Measurements from ENCODE around the gene NOXO1. TPM values are rescaled to one million over a fixed set of nuclear protein-coding genes. Genes with fewer than 3 reads are reported as not detected.

NOXO1 gene
- total RNA-seq, 1 donor, result not detected

- Histone ChIP-seq H3K4me3 (ENCODE audit: low read length) (no peak overlapping the region), H3K27me3 (ENCODE audit: insufficient read depth, low read length) (no peaks in the 10 kb centered on the region), H3K4me1 (ENCODE audit: insufficient read depth, low read length) (peaks cover 72% of the 10 kb centered on the region), H3K9me3 (ENCODE audit: low read depth, low read length) (no peaks in the 10 kb centered on the region)
Measured at GRCh38 chr16:1938910-1939309, 42.4 kb downstream of the NOXO1 start.

GRCh38 chr16:1938316-1938715 lies 43.0 kb downstream of the NOXO1 start:
- H3K27me3 ChIP-seq (ENCODE audit: insufficient read depth, low read length), result no peaks in the 10 kb centered on the region
- peaks cover 66% of the 10 kb centered on the region for H3K4me1 ChIP-seq (ENCODE audit: insufficient read depth, low read length)
- no peaks in the 10 kb centered on the region for H3K9me3 ChIP-seq (ENCODE audit: low read depth, low read length)
- no peak overlapping the region for H3K4me3 ChIP-seq (ENCODE audit: low read length)

GRCh38 chr16:1936945-1937479 lies 44.3 kb downstream of the NOXO1 start:
- H3K4me1 ChIP-seq (ENCODE audit: insufficient read depth, low read length), result peaks cover 58% of the 10 kb centered on the region
- no peaks in the 10 kb centered on the region for H3K27me3 ChIP-seq (ENCODE audit: insufficient read depth, low read length)

GRCh38 chr16:1933097-1933661 lies 48.1 kb downstream of the NOXO1 start:
- H3K27me3 ChIP-seq (ENCODE audit: insufficient read depth, low read length), result no peaks in the 10 kb centered on the region
- H3K9me3 ChIP-seq (ENCODE audit: low read depth, low read length), result no peaks in the 10 kb centered on the region
- no peak overlapping the region for H3K4me3 ChIP-seq (ENCODE audit: low read length)
- H3K4me1 ChIP-seq (ENCODE audit: insufficient read depth, low read length), result peaks cover 30% of the 10 kb centered on the region

More at GRCh38 chr16:1936945-1937479, 44.3 kb downstream of the NOXO1 start:
- Histone ChIP-seq H3K4me3 (ENCODE audit: low read length) (no peak overlapping the region), H3K9me3 (ENCODE audit: low read depth, low read length) (no peaks in the 10 kb centered on the region)

GRCh38 chr16:1932050-1933028 lies 48.9 kb downstream of the NOXO1 start:
- Histone ChIP-seq H3K4me3 (ENCODE audit: low read length) (no peak overlapping the region), H3K27me3 (ENCODE audit: insufficient read depth, low read length) (no peaks in the 10 kb centered on the region), H3K4me1 (ENCODE audit: insufficient read depth, low read length) (peaks cover 22% of the 10 kb centered on the region), H3K9me3 (ENCODE audit: low read depth, low read length) (no peaks in the 10 kb centered on the region)

GRCh38 chr16:1930338-1930720 lies 50.9 kb downstream of the NOXO1 start:
- no peak overlapping the region for H3K4me3 ChIP-seq (ENCODE audit: low read length)
- no peaks in the 10 kb centered on the region for H3K27me3 ChIP-seq (ENCODE audit: insufficient read depth, low read length)
- peaks cover 9% of the 10 kb centered on the region for H3K4me1 ChIP-seq (ENCODE audit: insufficient read depth, low read length)
- H3K9me3 ChIP-seq (ENCODE audit: low read depth, low read length), result no peaks in the 10 kb centered on the region

- H3K9me3 ChIP-seq (ENCODE audit: low read depth, low read length), result no peaks in the 10 kb centered on the region
- H3K4me1 ChIP-seq (ENCODE audit: insufficient read depth, low read length), result peaks cover 9% of the 10 kb centered on the region
- no peaks in the 10 kb centered on the region for H3K27me3 ChIP-seq (ENCODE audit: insufficient read depth, low read length)
- peak overlapping the region; percentile 29 for H3K4me3 ChIP-seq (ENCODE audit: low read length)
Measured at GRCh38 chr16:1929578-1930337, 51.5 kb downstream of the NOXO1 start.

GRCh38 chr16:1929105-1929504 lies 52.2 kb downstream of the NOXO1 start:
- Histone ChIP-seq H3K27me3 (ENCODE audit: insufficient read depth, low read length) (peaks cover 2% of the 10 kb centered on the region), H3K4me3 (ENCODE audit: low read length) (peak overlapping the region; percentile 29), H3K9me3 (ENCODE audit: low read depth, low read length) (no peaks in the 10 kb centered on the region), H3K4me1 (ENCODE audit: insufficient read depth, low read length) (peaks cover 9% of the 10 kb centered on the region)

Other genes with a start within 250 kb of the NOXO1 start
- 17.6 TPM for gene NME3, start 209.9 kb downstream of the NOXO1 start, total RNA-seq
- gene EME2, start 208.7 kb downstream of the NOXO1 start, total RNA-seq, result 13.3 TPM
- 17.1 TPM for gene MRPS34, start 208.3 kb downstream of the NOXO1 start, total RNA-seq
- 40.0 TPM for gene SPSB3, start 198.9 kb downstream of the NOXO1 start, total RNA-seq
- gene NUBP2, start 198.5 kb downstream of the NOXO1 start, total RNA-seq, result 26.2 TPM
- 0.63 TPM for gene IGFALS, start 187.8 kb downstream of the NOXO1 start, total RNA-seq
- 14.3 TPM for gene HAGH, start 154.6 kb downstream of the NOXO1 start, total RNA-seq
- gene FAHD1, start 154.3 kb downstream of the NOXO1 start, total RNA-seq, result 7.0 TPM
- not detected for gene MEIOB, start 109.3 kb downstream of the NOXO1 start, total RNA-seq
- gene HS3ST6, start 63.1 kb downstream of the NOXO1 start, total RNA-seq, result not detected
- gene MSRB1, start 38.3 kb downstream of the NOXO1 start, total RNA-seq, result 5.8 TPM
- not detected for gene RPL3L, start 26.8 kb downstream of the NOXO1 start, total RNA-seq
- gene NDUFB10, start 21.9 kb downstream of the NOXO1 start, total RNA-seq, result 57.1 TPM
- gene RPS2, start 16.6 kb downstream of the NOXO1 start, total RNA-seq, result 2,256 TPM
- not detected for gene RNF151, start 14.6 kb downstream of the NOXO1 start, total RNA-seq
- gene TBL3, start 9.4 kb downstream of the NOXO1 start, total RNA-seq, result 6.4 TPM
- gene GFER, start 2.7 kb upstream of the NOXO1 start, total RNA-seq, result 9.0 TPM
- gene SYNGR3, start 8.5 kb upstream of the NOXO1 start, total RNA-seq, result 2.9 TPM
- gene ZNF598, start 28.4 kb upstream of the NOXO1 start, total RNA-seq, result 18.6 TPM
- gene NPW, start 38.3 kb upstream of the NOXO1 start, total RNA-seq, result not detected
- 0.84 TPM for gene NHERF2, start 45.4 kb upstream of the NOXO1 start, total RNA-seq
- gene NTHL1, start 66.4 kb upstream of the NOXO1 start, total RNA-seq, result 3.1 TPM
- 28.3 TPM for gene TSC2, start 66.5 kb upstream of the NOXO1 start, total RNA-seq
- gene PKD1, start 154.4 kb upstream of the NOXO1 start, total RNA-seq, result 49.6 TPM
- not detected for gene RAB26, start 167.2 kb upstream of the NOXO1 start, total RNA-seq
- 17.9 TPM for gene TRAF7, start 174.3 kb upstream of the NOXO1 start, total RNA-seq
- not detected for gene CASKIN1, start 215.1 kb upstream of the NOXO1 start, total RNA-seq
- gene MLST8, start 224.0 kb upstream of the NOXO1 start, total RNA-seq, result 11.0 TPM
- gene BRICD5, start 229.4 kb upstream of the NOXO1 start, total RNA-seq, result 0.84 TPM
- 9.8 TPM for gene PGP, start 233.4 kb upstream of the NOXO1 start, total RNA-seq
- gene E4F1, start 242.1 kb upstream of the NOXO1 start, total RNA-seq, result 14.0 TPM

Measured in mononuclear cell (primary cell).